Measurements from ENCODE around the gene HIP1. TPM values are rescaled to one million over a fixed set of nuclear protein-coding genes. Genes with fewer than 3 reads are reported as not detected.

Gene HIP1
- total and polyA plus RNA-seq, 9 of the 15 experiments (the other 6 are each of a cell fraction or from before 2014, with no cell fraction given): 2.4 to 13.7 (median 9.5) TPM

DNA sequence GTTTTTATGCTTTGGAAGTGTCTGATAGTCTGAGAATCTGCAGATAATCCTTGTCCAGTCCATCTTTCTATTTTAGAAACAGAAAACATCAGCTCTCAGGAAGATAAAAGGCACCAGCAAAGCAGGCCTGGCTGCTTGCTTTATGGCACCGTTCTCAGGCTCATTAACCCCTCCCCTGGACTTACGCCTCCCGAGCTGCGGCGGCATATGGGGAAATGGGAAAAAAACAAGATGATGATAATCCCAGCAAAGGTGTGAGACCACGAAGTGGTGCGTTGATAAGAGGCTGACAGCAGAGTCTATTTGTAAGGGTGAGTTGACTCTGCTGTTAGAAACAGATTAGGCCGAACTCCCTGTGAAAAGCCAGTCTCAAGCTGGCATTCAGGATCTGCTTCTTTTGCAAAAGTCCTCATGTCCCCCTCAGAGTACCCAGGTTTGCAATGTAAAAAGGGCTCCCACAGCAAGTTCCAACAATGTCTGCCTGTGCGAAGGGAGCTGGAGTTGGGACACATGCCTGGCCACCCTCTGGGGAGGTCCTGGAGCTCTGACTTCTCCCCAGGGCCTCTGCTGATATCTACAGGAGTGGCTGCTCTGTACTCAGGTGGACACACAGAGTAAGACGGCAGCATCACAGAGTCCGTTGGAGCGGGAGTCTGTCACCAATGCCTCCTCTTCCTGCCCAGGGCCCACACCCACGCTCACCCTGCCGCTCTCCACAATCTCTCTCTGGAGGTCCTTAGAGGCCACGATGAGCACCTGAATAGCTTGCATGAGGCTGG is 192.3 kb downstream of the HIP1 start:
- intact Hi-C loops (cut with micrococcal nuclease) (no loop called here), in situ Hi-C loops (cut with MboI) (no loop called here)
- CTCF ChIA-PET (ENCODE audit: low intra/inter-chr PET ratio): no interaction called here
- Histone ChIP-seq H3K4me1 (replicated peaks in 1 of 2; ENCODE audit: control insufficient read depth in 2 of 2, insufficient read depth in 2 of 2, low read length in 2 of 2) (peaks cover 7 to 9% of the 10 kb centered on the region in 2 experiments; a peak in 3 of 5 replicates), H3K79me2 (ENCODE audit: control insufficient read depth, insufficient read depth, low read length) (no peaks in the 10 kb centered on the region), H2AFZ (ENCODE audit: low read depth, low read length) (peak overlapping the region; percentile 46; the same call in 1 of the 2 replicates), H3K4me2 (ENCODE audit: insufficient read depth, low read length) (peak overlapping the region; percentile 24; the same call in 1 of the 2 replicates), H3K4me3 (no peak overlapping the region), H4K20me1 (replicated peaks; ENCODE audit: control insufficient read depth, insufficient read depth, low read length) (no peaks in the 10 kb centered on the region; the same call in 1 of the 2 replicates), H3K9me3 (replicated peaks; ENCODE audit: control insufficient read depth, insufficient read depth, low read depth, low read length) (no peaks in the 10 kb centered on the region), H3K9me1 (ENCODE audit: control insufficient read depth, insufficient read depth, low read length) (no peaks in the 10 kb centered on the region), H3K9ac (ENCODE audit: insufficient read depth in 1 of 2, low read depth in 2 of 2, low read length in 2 of 2) (peak overlapping the region; percentile 22 to 77; a peak in 3 of 4 replicates), H3K27me3 (ENCODE audit: control insufficient read depth in 2 of 2, insufficient read depth in 2 of 2, low read length in 2 of 2) (no peaks in the 10 kb centered on the region), H3K36me3 (ENCODE audit: control insufficient read depth, insufficient read depth, low read length) (peaks cover 13% of the 10 kb centered on the region; the same call in 1 of the 3 replicates), H3K27ac (ENCODE audit: extremely low read depth, low read depth, low read length) (0 out of 3 replicates have a peak overlapping the region, but pooled peaks have one; percentile 23)
- POLR2A ChIA-PET: interaction anchor here (0.5 to 1.5 kb wide), 9 partner anchors 9 to 444 kb away, joined by 3 to 4 read pairs (median 3); no protein-coding TSS in a partner anchor
- DNase-seq (ENCODE audit: extremely low read depth in 1 of 4, low spot score in 3 of 4) (peak in 3 of 4 experiments; percentile 37 to 63 (median 52)), FAIRE-seq (peak; percentile 79), ATAC-seq (peak; percentile 76)
- 34% methylated on average over 15 of the region's 15 CpGs for WGBS (ENCODE audit: insufficient coverage, low coverage, missing lambda C conversion rate)
- no TSS peak for BruUV-seq (replicated peaks)
- TF ChIP-seq, protein P1, sequence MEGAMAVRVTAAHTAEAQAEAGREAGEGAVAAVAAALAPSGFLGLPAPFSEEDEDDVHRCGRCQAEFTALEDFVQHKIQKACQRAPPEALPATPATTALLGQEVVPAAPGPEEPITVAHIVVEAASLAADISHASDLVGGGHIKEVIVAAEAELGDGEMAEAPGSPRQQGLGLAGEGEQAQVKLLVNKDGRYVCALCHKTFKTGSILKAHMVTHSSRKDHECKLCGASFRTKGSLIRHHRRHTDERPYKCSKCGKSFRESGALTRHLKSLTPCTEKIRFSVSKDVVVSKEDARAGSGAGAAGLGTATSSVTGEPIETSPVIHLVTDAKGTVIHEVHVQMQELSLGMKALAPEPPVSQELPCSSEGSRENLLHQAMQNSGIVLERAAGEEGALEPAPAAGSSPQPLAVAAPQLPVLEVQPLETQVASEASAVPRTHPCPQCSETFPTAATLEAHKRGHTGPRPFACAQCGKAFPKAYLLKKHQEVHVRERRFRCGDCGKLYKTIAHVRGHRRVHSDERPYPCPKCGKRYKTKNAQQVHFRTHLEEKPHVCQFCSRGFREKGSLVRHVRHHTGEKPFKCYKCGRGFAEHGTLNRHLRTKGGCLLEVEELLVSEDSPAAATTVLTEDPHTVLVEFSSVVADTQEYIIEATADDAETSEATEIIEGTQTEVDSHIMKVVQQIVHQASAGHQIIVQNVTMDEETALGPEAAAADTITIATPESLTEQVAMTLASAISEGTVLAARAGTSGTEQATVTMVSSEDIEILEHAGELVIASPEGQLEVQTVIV (CRISPR knock-in tag; IDR thresholded peaks at IDR 0.05; ENCODE audit: borderline replicate concordance): no peak
- TF ChIP-seq ASH1L (IDR thresholded peaks at IDR 0.05; ENCODE audit: borderline replicate concordance, low read depth, partially characterized antibody): no peak
- TF ChIP-seq DPF2 (IDR thresholded peaks at IDR 0.05): peak; percentile 32; the same call in 1 of the 2 replicates
- no peak for TF ChIP-seq PRDM10 (IDR thresholded peaks at IDR 0.05; ENCODE audit: partially characterized antibody)
- TF ChIP-seq, protein P2, sequence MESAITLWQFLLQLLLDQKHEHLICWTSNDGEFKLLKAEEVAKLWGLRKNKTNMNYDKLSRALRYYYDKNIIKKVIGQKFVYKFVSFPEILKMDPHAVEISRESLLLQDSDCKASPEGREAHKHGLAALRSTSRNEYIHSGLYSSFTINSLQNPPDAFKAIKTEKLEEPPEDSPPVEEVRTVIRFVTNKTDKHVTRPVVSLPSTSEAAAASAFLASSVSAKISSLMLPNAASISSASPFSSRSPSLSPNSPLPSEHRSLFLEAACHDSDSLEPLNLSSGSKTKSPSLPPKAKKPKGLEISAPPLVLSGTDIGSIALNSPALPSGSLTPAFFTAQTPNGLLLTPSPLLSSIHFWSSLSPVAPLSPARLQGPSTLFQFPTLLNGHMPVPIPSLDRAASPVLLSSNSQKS (CRISPR knock-in tag; IDR thresholded peaks at IDR 0.05): no peak
- no peak for TF ChIP-seq POLR3A (IDR thresholded peaks at IDR 0.05; ENCODE audit: borderline replicate concordance, extremely low read depth, insufficient read depth, insufficient read length)
- TF ChIP-seq, protein P3, sequence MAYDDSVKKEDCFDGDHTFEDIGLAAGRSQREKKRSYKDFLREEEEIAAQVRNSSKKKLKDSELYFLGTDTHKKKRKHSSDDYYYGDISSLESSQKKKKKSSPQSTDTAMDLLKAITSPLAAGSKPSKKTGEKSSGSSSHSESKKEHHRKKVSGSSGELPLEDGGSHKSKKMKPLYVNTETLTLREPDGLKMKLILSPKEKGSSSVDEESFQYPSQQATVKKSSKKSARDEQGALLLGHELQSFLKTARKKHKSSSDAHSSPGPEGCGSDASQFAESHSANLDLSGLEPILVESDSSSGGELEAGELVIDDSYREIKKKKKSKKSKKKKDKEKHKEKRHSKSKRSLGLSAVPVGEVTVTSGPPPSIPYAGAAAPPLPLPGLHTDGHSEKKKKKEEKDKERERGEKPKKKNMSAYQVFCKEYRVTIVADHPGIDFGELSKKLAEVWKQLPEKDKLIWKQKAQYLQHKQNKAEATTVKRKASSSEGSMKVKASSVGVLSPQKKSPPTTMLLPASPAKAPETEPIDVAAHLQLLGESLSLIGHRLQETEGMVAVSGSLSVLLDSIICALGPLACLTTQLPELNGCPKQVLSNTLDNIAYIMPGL (CRISPR knock-in tag; IDR thresholded peaks at IDR 0.05): no peak
- TF ChIP-seq ZNF224 (CRISPR knock-in tag; IDR thresholded peaks at IDR 0.05): no peak
